RWPE1 (cell line): ENCODE results near the gene HDAC3.

Source experiments
- CTCF ChIA-PET: fragments of 350-600 bp; sonication (Branson Sonifier 250); formaldehyde crosslinking; extraction: SDS; loops from one replicate; lab custom pipeline; 2021; lab: Yijun Ruan, JAX
- POLR2A ChIA-PET: fragments of 400-600 bp; formaldehyde crosslinking; extraction: SDS; loops from one replicate; lab custom pipeline; 2020; ENCODE audit warnings: antibody characterized with exemption; ENCODE audit not compliant: low non-redundant PET; lab: Yijun Ruan, JAX
- DNase-seq: peaks from one replicate; pipeline ENCODE4 v3.0.0; 2012; ENCODE audit warnings: low spot score
- H3K27ac ChIP-seq: fragments of 450-650 bp; 2 replicates; pipeline ENCODE4 v1.5.1; 2017
- CTCF ChIP-seq: fragments of 450-650 bp; conservative IDR thresholded peaks from 2 replicates; pipeline ENCODE4 v1.5.1; 2017; ENCODE audit warnings: low read depth, mild to moderate bottlenecking

HDAC3 gene

GRCh38 chr5:141672071-141672840 is 35.6 kb upstream of the HDAC3 start:
- ChIA-PET CTCF (interaction anchor here (0.6 to 1.7 kb wide), 4 partner anchors 7 to 317 kb away, joined by 3 to 7 read pairs (median 4); no protein-coding TSS in a partner anchor), POLR2A (no interaction called here)
- H3K27ac ChIP-seq = peak overlapping the region; percentile 2; the same call in 1 of the 2 replicates

GRCh38 chr5:141669520-141669919 is 32.9 kb upstream of the HDAC3 start:
- CTCF ChIA-PET = interaction anchor here (0.5 to 3.8 kb wide), 7 partner anchors 12 to 1608 kb away, joined by 3 to 16 read pairs (median 5); partner anchors contain the start of gene DIAPH1
- DNase-seq = no peak

More at GRCh38 chr5:141672071-141672840, 35.6 kb upstream of the HDAC3 start:
- no peak for DNase-seq
- no peak for TF ChIP-seq CTCF

GRCh38 chr5:141668601-141669265 is 32.1 kb upstream of the HDAC3 start:
- CTCF ChIA-PET = interaction anchor here (0.5 to 3.8 kb wide), 7 partner anchors 12 to 1608 kb away, joined by 3 to 16 read pairs (median 4); partner anchors contain the start of gene DIAPH1
- DNase-seq = no peak
- peak overlapping the region; percentile 4; the same call in 1 of the 2 replicates for H3K27ac ChIP-seq
- TF ChIP-seq CTCF = no peak
- POLR2A ChIA-PET = interaction anchor here (0.6 kb wide), 1 partner anchor 9 kb away, joined by 5 read pairs; no protein-coding TSS in a partner anchor

More at GRCh38 chr5:141669520-141669919, 32.9 kb upstream of the HDAC3 start:
- POLR2A ChIA-PET = interaction anchor here (0.6 kb wide), 1 partner anchor 8 kb away, joined by 5 read pairs; no protein-coding TSS in a partner anchor
- H3K27ac ChIP-seq = peak overlapping the region; percentile 4; the same call in 1 of the 2 replicates
- no peak for TF ChIP-seq CTCF

GRCh38 chr5:141665995-141666940 is 29.6 kb upstream of the HDAC3 start:
- DNase-seq = no peak
- ChIA-PET CTCF (interaction anchor here (0.6 to 2.1 kb wide), 4 partner anchors 12 to 215 kb away, joined by 3 to 9 read pairs (median 6); no protein-coding TSS in a partner anchor), POLR2A (no interaction called here)
- no peak for TF ChIP-seq CTCF
- H3K27ac ChIP-seq = no peak overlapping the region; the same call in 1 of the 2 replicates

- CTCF ChIA-PET = interaction anchor here (0.5 to 2.1 kb wide), 33 partner anchors 9 to 1251 kb away, joined by 3 to 14 read pairs (median 4); partner anchors contain the start of gene FCHSD1
- peak; percentile 73 for DNase-seq
- H3K27ac ChIP-seq = no peak overlapping the region
- POLR2A ChIA-PET = no interaction called here
- peak; percentile 96 for TF ChIP-seq CTCF
Observed at GRCh38 chr5:141664733-141665461, 28.2 kb upstream of the HDAC3 start.
